Astrocyte (in vitro differentiated cells and primary cell): ENCODE results near the gene ZNF234. TPM values are rescaled to one million over a fixed set of nuclear protein-coding genes. Genes with fewer than 3 reads are reported as not detected.

Experiments
- DNase-seq: peaks from one replicate; pipeline ENCODE4 v3.0.0-alpha.2; 2010; ENCODE audit warnings: low read depth
- FAIRE-seq: peaks from 2 replicates; lab custom pipeline; 2011; peaks lifted over from hg19 to GRCh38; lab: Jason Lieb, UNC
- H2AFZ ChIP-seq: 2 replicates; pipeline ENCODE4 v1.6.0; 2012; ENCODE audit warnings: low read depth, low read length, inconsistent platforms
- H3K27ac ChIP-seq: 2 replicates; pipeline ENCODE4 v1.5.1; 2011; ENCODE audit warnings: low read depth, low read length, inconsistent platforms
- H3K27me3 ChIP-seq: 2 replicates; pipeline ENCODE4 v1.6.0; 2011; ENCODE audit warnings: low read length, inconsistent platforms; ENCODE audit not compliant: insufficient read depth
- H3K36me3 ChIP-seq: 2 replicates; pipeline ENCODE4 v1.5.1; 2011; ENCODE audit warnings: low read length, inconsistent platforms; ENCODE audit not compliant: insufficient read depth
- H3K4me1 ChIP-seq: 2 replicates; pipeline ENCODE4 v1.5.1; 2011; ENCODE audit warnings: low read length, inconsistent platforms; ENCODE audit not compliant: insufficient read depth
- H3K4me2 ChIP-seq: 2 replicates; pipeline ENCODE4 v1.6.0; 2012; ENCODE audit warnings: low read length, inconsistent platforms
- H3K4me3 ChIP-seq: 2 replicates; pipeline ENCODE4 v1.5.1; 2011; ENCODE audit warnings: low read depth, mild to moderate bottlenecking, low read length, inconsistent platforms; ENCODE audit not compliant: insufficient read depth
- H3K79me2 ChIP-seq: 2 replicates; pipeline ENCODE4 v1.6.0; 2012; ENCODE audit warnings: mild to moderate bottlenecking, low read length, inconsistent platforms; ENCODE audit not compliant: insufficient read depth
- H3K9ac ChIP-seq: 2 replicates; pipeline ENCODE4 v1.6.0; 2012; ENCODE audit warnings: mild to moderate bottlenecking, low read length, inconsistent platforms
- H3K9me3 ChIP-seq: 2 replicates; pipeline ENCODE4 v1.5.1; 2012; ENCODE audit warnings: low read depth, mild to moderate bottlenecking, low read length, inconsistent platforms; ENCODE audit not compliant: insufficient read depth
- H4K20me1 ChIP-seq: 2 replicates; pipeline ENCODE4 v1.6.0; 2012; ENCODE audit warnings: low read length, inconsistent platforms; ENCODE audit not compliant: insufficient read depth
- H3K27ac Mint-ChIP-seq: one replicate; pipeline ENCODE4 v1.8.0; 2021; ENCODE audit warnings: mild to moderate bottlenecking, mixed read lengths; ENCODE audit not compliant: unreplicated experiment
- H3K27me3 Mint-ChIP-seq: one replicate; pipeline ENCODE4 v1.8.0; 2021; ENCODE audit warnings: low read depth, mixed read lengths; ENCODE audit not compliant: unreplicated experiment
- H3K36me3 Mint-ChIP-seq: one replicate; pipeline ENCODE4 v1.8.0; 2021; ENCODE audit warnings: low read depth, mixed read lengths; ENCODE audit not compliant: unreplicated experiment
- H3K4me1 Mint-ChIP-seq: one replicate; pipeline ENCODE4 v1.8.0; 2021; ENCODE audit warnings: low read depth, mixed read lengths; ENCODE audit not compliant: unreplicated experiment
- H3K4me3 Mint-ChIP-seq: one replicate; pipeline ENCODE4 v1.8.0; 2021; ENCODE audit warnings: mild to moderate bottlenecking, moderate library complexity, mixed read lengths; ENCODE audit not compliant: unreplicated experiment
- H3K9me3 Mint-ChIP-seq: one replicate; pipeline ENCODE4 v1.8.0; 2021; ENCODE audit warnings: mild to moderate bottlenecking, mixed read lengths; ENCODE audit not compliant: unreplicated experiment
- CTCF ChIP-seq: IDR thresholded peaks from 2 replicates; pipeline ENCODE4 v1.5.1; 2011; ENCODE audit warnings: low read depth, mild to moderate bottlenecking, inconsistent platforms, low read length, moderate library complexity; ENCODE audit not compliant: insufficient read depth
- EZH2 ChIP-seq: IDR thresholded peaks from 2 replicates; pipeline ENCODE4 v1.6.1; 2012; ENCODE audit warnings: mild to moderate bottlenecking, low read length, inconsistent platforms; ENCODE audit not compliant: insufficient read depth
- total RNA-seq: library from RNA; stranded (reverse); gene quantifications from 2 replicates; pipeline ENCODE4 v1.2.1, GENCODE V29; 2021

The ZNF234 gene
- total RNA-seq, 1 donor from 2014 or later, result 11.6 TPM

- H3K27ac ChIP-seq, result no peak overlapping the region
- no peak overlapping the region for H3K4me3 ChIP-seq
- H3K4me3 Mint-ChIP-seq, result no peak overlapping the region
- H3K9ac ChIP-seq, result no peak overlapping the region
- no peak for FAIRE-seq
- H3K27me3 Mint-ChIP-seq, result no peaks in the 10 kb centered on the region
- H3K79me2 ChIP-seq, result no peaks in the 10 kb centered on the region
- no peaks in the 10 kb centered on the region for H3K27me3 ChIP-seq
- no peak overlapping the region for H3K4me2 ChIP-seq
- no peak overlapping the region for H3K27ac Mint-ChIP-seq
- peaks cover 21% of the 10 kb centered on the region for H3K9me3 Mint-ChIP-seq
- no peaks in the 10 kb centered on the region for H3K4me1 Mint-ChIP-seq
- H4K20me1 ChIP-seq, result no peaks in the 10 kb centered on the region
- DNase-seq, result no peak
- H2AFZ ChIP-seq, result no peak overlapping the region
- H3K36me3 Mint-ChIP-seq, result peaks cover 23% of the 10 kb centered on the region
- peaks cover 11% of the 10 kb centered on the region for H3K36me3 ChIP-seq
- peaks cover 19% of the 10 kb centered on the region for H3K9me3 ChIP-seq
- H3K4me1 ChIP-seq, result no peaks in the 10 kb centered on the region
- no peak for TF ChIP-seq CTCF
- TF ChIP-seq EZH2, result no peak
Measured at GRCh38 chr19:44180968-44181367, 39.6 kb downstream of the ZNF234 start.

GRCh38 chr19:44182145-44182544, 40.8 kb downstream of the ZNF234 start:
- FAIRE-seq, result no peak

More at GRCh38 chr19:44182145-44182544, 40.8 kb downstream of the ZNF234 start:
- Histone ChIP-seq H3K9me3 (peaks cover 7% of the 10 kb centered on the region), H2AFZ (no peak overlapping the region), H3K4me1 (no peaks in the 10 kb centered on the region), H3K27me3 (no peaks in the 10 kb centered on the region), H3K79me2 (no peaks in the 10 kb centered on the region), H3K27ac (no peak overlapping the region), H4K20me1 (no peaks in the 10 kb centered on the region), H3K4me2 (no peak overlapping the region), H3K9ac (no peak overlapping the region), H3K36me3 (peaks cover under 1% of the 10 kb centered on the region), H3K4me3 (no peak overlapping the region)
- Mint-ChIP-seq H3K36me3 (peaks cover 11% of the 10 kb centered on the region), H3K27me3 (no peaks in the 10 kb centered on the region), H3K4me1 (no peaks in the 10 kb centered on the region), H3K9me3 (peaks cover 12% of the 10 kb centered on the region), H3K4me3 (no peak overlapping the region), H3K27ac (no peak overlapping the region)
- TF ChIP-seq EZH2 (no peak), CTCF (no peak)
- no peak for DNase-seq
